SK-N-SH treated with all-trans-retinoic acid at 6 μM for 48 hours (cell line): ENCODE data around the gene CMIP.

Experiments
- ATAC-seq: fragments of 200-7000 bp; cut with Tn5 transposase; 3 replicates; pipeline ENCODE4 v1.9.1; 2020; ENCODE audit warnings: mild to moderate bottlenecking, moderate library complexity
- ARNTL ChIP-seq: fragments of 450-650 bp; formaldehyde crosslinking; IDR thresholded peaks from 2 replicates; pipeline ENCODE4 v1.5.0; 2020; ENCODE audit warnings: low read depth, mild to moderate bottlenecking, moderate library complexity, borderline replicate concordance
- CREB5 ChIP-seq: fragments of 250-450 bp; sonication (Bioruptor Pico); IDR thresholded peaks from 2 replicates; pipeline ENCODE4 v1.5.1; 2020; ENCODE audit warnings: low read depth, mild to moderate bottlenecking, moderate library complexity
- CSDC2 ChIP-seq: fragments of 250-450 bp; sonication (Bioruptor Pico); IDR thresholded peaks from 2 replicates; pipeline ENCODE4 v1.5.0; 2020; ENCODE audit warnings: mild to moderate bottlenecking, moderate library complexity
- ESRRG ChIP-seq: fragments of 250-450 bp; sonication (Bioruptor Pico); IDR thresholded peaks from 2 replicates; pipeline ENCODE4 v1.6.1; 2021; ENCODE audit warnings: mild to moderate bottlenecking
- GLIS3 ChIP-seq: fragments of 250-450 bp; sonication (Bioruptor Pico); IDR thresholded peaks from 2 replicates; pipeline ENCODE4 v1.5.0; 2020; ENCODE audit warnings: mild to moderate bottlenecking, moderate library complexity
- ISL1 ChIP-seq: fragments of 250-450 bp; sonication (Bioruptor Pico); IDR thresholded peaks from 2 replicates; pipeline ENCODE4 v2.1.2; 2022; ENCODE audit warnings: mild to moderate bottlenecking, moderate library complexity
- OSR1 ChIP-seq: fragments of 250-450 bp; sonication (Bioruptor Pico); IDR thresholded peaks from 2 replicates; pipeline ENCODE4 v1.8.0; 2022; ENCODE audit warnings: moderate library complexity, mild to moderate bottlenecking, inconsistent platforms
- PATZ1 ChIP-seq: fragments of 250-450 bp; sonication (Bioruptor Pico); IDR thresholded peaks from 2 replicates; pipeline ENCODE4 v1.8.0; 2020; ENCODE audit warnings: mild to moderate bottlenecking, moderate library complexity, borderline replicate concordance
- POU6F1 ChIP-seq: fragments of 250-450 bp; sonication (Bioruptor Pico); IDR thresholded peaks from 2 replicates; pipeline ENCODE4 v1.8.0; 2021; ENCODE audit warnings: low read depth, mild to moderate bottlenecking, moderate library complexity, borderline replicate concordance
- PPARA ChIP-seq: fragments of 250-450 bp; sonication (Bioruptor Pico); IDR thresholded peaks from 2 replicates; pipeline ENCODE4 v1.5.0; 2020; ENCODE audit warnings: mild to moderate bottlenecking, borderline replicate concordance
- RARB ChIP-seq: fragments of 250-450 bp; sonication (Bioruptor Pico); IDR thresholded peaks from 2 replicates; pipeline ENCODE4 v1.8.0; 2021; ENCODE audit warnings: mild to moderate bottlenecking, moderate library complexity
- SNAI2 ChIP-seq: fragments of 250-450 bp; sonication (Bioruptor Pico); IDR thresholded peaks from 2 replicates; pipeline ENCODE4 v1.5.0; 2020; ENCODE audit warnings: mild to moderate bottlenecking, moderate library complexity
- TCF4 ChIP-seq: fragments of 250-450 bp; sonication (Bioruptor Pico); IDR thresholded peaks from 2 replicates; pipeline ENCODE4 v1.8.0; 2021; ENCODE audit warnings: mild to moderate bottlenecking, moderate library complexity, borderline replicate concordance
- TOX ChIP-seq: fragments of 250-450 bp; sonication (Bioruptor Pico); IDR thresholded peaks from 2 replicates; pipeline ENCODE4 v1.8.0; 2021; ENCODE audit warnings: mild to moderate bottlenecking, moderate library complexity, borderline replicate concordance
- ZC3H10 ChIP-seq: fragments of 250-450 bp; sonication (Bioruptor Pico); IDR thresholded peaks from 2 replicates; pipeline ENCODE4 v1.5.1; 2021; ENCODE audit warnings: mild to moderate bottlenecking, moderate library complexity
- ZFP3 ChIP-seq: fragments of 250-450 bp; sonication (Bioruptor Pico); IDR thresholded peaks from 2 replicates; pipeline ENCODE4 v1.5.0; 2020; ENCODE audit warnings: mild to moderate bottlenecking, moderate library complexity
- ZNF565 ChIP-seq: fragments of 450-650 bp; formaldehyde crosslinking; conservative IDR thresholded peaks from 2 replicates; pipeline ENCODE4 v1.5.0; 2020; ENCODE audit warnings: low read depth, mild to moderate bottlenecking, moderate library complexity
- ZNF8 ChIP-seq: fragments of 450-650 bp; formaldehyde crosslinking; IDR thresholded peaks from 2 replicates; pipeline ENCODE4 v1.5.0; 2020; ENCODE audit warnings: mild to moderate bottlenecking, moderate library complexity
- TF ChIP-seq, protein P1 (sequence below): fragments of 250-450 bp; sonication (Bioruptor Pico); IDR thresholded peaks from 2 replicates; pipeline ENCODE4 v1.5.1; 2021; ENCODE audit warnings: mild to moderate bottlenecking, moderate library complexity

Gene CMIP

DNA sequence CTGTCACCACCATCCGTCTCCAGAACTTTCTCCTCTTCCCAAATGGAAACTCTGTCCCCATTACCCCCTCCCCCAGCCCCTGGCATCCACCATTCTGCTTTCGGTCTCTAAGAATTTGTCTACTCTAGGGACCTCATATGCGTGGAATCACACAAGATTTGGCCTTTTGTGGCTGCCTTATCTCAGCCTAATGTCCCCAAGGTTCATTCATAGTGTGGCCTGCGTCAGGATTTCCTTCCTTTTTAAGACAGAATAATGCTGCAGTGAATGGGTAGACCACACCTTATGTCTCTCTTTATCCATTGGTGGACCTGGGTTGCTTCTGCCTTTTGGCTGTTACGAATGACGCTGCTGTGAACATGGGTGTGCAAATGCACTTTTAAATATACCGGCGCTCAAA is 194.7 kb downstream of the CMIP start (continued):
- TF ChIP-seq POU6F1 = no peak
- TF ChIP-seq ARNTL (CRISPR knock-in tag) = no peak
- TF ChIP-seq PPARA (CRISPR knock-in tag) = no peak
- no peak for TF ChIP-seq CSDC2 (CRISPR knock-in tag)
- no peak for TF ChIP-seq ISL1 (CRISPR knock-in tag)
- TF ChIP-seq PATZ1 (CRISPR knock-in tag) = no peak

DNA sequence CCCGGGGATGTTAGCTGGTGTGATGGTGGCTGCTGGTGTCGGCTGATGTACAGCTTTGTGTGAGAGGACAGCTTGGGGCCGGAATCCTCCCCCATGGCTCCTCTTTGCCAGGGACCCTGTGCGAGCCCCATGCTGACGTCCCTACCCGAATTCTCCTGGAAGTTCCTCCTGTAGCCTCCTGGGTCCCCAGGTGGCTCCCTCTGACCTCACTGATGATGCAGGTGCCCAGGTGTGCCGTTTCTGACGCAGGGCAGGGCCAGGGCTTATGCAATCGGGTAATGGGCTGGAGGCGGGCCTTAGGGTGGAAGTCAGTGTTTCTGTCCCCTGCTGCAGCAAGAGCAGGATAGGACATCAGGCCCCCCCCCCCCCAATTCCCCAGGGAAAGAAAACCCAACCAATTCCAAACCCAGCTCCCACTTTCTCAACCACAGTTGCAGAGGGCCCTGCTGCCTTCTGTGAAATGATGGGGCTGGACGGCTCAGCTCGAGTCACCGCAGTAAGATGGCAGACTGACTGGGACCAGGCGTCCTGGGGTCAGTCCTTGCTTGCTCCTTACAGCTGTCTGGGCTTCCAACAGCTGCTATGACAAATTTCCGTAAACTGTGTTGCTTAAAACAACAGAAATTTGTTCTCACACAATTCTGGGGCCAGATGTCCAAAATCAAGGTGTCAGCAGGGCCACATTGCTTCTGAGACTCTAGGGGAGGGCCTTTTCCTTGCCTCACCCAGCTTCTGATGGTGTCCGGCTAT is 195.5 kb downstream of the CMIP start:
- no peak for TF ChIP-seq RARB (CRISPR knock-in tag)
- no peak for TF ChIP-seq PPARA (CRISPR knock-in tag)
- no peak for TF ChIP-seq OSR1
- TF ChIP-seq TOX (CRISPR knock-in tag) = no peak
- ATAC-seq = no peak

GRCh38 chr16:81640681-81641070 is 196.1 kb downstream of the CMIP start:
- TF ChIP-seq ZC3H10 (CRISPR knock-in tag) = no peak
- no peak for TF ChIP-seq RARB (CRISPR knock-in tag)
- TF ChIP-seq CSDC2 (CRISPR knock-in tag) = no peak
- ATAC-seq = no peak

DNA sequence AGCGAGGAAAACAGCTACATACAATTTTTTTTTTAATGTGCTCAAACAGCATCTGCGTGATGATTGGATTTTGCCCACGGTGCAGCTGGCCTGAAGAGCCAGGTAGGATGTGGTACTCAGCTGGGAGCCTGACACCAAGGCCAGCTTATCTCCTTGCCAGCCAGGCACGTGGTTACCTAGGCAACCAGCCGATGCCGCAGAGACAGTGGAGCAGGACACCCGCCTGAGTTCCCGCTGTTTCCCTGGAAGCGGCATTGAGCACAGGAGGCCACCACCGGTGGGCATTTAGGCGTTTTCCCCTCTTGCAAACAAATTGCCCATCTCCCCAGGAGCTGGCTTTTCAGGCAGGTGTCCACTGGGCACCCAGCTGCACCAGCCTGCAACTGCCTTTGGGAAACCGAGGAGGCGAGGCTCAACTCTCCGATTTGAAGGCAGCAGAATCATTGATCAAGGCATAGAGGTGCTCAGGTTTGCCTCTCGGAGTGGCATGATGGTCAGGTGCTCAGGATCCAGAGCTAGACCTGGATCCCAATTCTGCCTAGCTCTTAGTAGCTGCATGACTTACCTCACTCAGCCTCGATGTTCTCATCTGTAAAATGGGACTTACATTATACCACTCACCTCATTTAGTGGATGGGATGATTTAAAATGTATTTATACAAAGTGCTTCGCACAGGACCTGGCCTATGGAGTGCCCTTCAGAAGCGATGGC is 196.9 kb downstream of the CMIP start:
- ATAC-seq = no peak
- no peak for TF ChIP-seq TCF4 (CRISPR knock-in tag)
- no peak for TF ChIP-seq ESRRG (CRISPR knock-in tag)
- TF ChIP-seq SNAI2 (CRISPR knock-in tag) = no peak
- no peak for TF ChIP-seq CREB5 (CRISPR knock-in tag)
- TF ChIP-seq ZNF565 (CRISPR knock-in tag) = no peak
- TF ChIP-seq ISL1 (CRISPR knock-in tag) = no peak

DNA sequence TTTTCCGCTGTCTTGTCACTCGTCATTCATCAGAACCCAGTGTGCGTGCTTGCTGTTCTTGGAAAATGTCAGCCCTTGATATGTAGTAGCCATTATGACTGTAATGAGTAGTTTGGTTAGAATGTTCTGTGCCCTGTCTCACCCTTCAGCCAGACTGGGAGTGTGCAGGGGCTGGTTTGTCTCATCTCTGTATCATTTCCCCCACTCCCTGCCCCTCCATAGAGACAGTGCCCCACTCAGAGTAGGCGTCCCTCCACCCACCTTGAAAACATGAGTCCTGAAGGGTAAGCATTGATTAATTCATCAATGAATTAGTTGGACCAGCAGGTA is 197.5 kb downstream of the CMIP start:
- no peak for ATAC-seq

DNA sequence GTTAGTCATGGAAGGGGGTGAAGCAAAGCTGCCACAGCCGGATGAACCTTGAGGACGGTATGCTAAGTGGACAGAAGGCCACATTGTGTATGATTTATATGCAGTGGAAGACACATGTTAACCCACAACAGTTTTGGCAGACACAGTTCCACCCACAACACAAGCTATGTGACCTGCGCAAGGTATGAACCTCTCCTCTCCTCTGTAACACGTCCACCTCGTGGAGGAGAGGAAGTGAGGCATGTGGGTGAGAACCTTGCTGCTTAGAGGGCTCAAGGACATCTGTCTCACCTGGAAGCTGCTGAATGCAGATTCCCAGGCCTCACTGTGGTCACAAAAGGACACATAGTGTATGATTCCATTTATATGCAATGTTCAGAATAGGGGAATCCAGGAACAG is 198.3 kb downstream of the CMIP start:
- ATAC-seq = no peak
- TF ChIP-seq ZC3H10 (CRISPR knock-in tag) = no peak
- TF ChIP-seq RARB (CRISPR knock-in tag) = no peak
- TF ChIP-seq ARNTL (CRISPR knock-in tag) = no peak
- no peak for TF ChIP-seq GLIS3 (CRISPR knock-in tag)
- TF ChIP-seq, protein P1, sequence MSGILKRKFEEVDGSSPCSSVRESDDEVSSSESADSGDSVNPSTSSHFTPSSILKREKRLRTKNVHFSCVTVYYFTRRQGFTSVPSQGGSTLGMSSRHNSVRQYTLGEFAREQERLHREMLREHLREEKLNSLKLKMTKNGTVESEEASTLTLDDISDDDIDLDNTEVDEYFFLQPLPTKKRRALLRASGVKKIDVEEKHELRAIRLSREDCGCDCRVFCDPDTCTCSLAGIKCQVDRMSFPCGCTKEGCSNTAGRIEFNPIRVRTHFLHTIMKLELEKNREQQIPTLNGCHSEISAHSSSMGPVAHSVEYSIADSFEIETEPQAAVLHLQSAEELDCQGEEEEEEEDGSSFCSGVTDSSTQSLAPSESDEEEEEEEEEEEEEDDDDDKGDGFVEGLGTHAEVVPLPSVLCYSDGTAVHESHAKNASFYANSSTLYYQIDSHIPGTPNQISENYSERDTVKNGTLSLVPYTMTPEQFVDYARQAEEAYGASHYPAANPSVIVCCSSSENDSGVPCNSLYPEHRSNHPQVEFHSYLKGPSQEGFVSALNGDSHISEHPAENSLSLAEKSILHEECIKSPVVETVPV (CRISPR knock-in tag) = no peak
- no peak for TF ChIP-seq CREB5 (CRISPR knock-in tag)
- TF ChIP-seq ZNF8 (CRISPR knock-in tag) = no peak
- no peak for TF ChIP-seq POU6F1
- no peak for TF ChIP-seq ISL1 (CRISPR knock-in tag)
- no peak for TF ChIP-seq PPARA (CRISPR knock-in tag)
- TF ChIP-seq TOX (CRISPR knock-in tag) = no peak
- no peak for TF ChIP-seq ZFP3 (CRISPR knock-in tag)
- no peak for TF ChIP-seq SNAI2 (CRISPR knock-in tag)
- TF ChIP-seq PATZ1 (CRISPR knock-in tag) = no peak

More for the DNA sequence above, 197.5 kb downstream of the CMIP start:
- no peak for TF ChIP-seq OSR1
